Cardiac ventricle fibroblast (primary cell): ENCODE results near the gene MCAT. TPM values are rescaled to one million over a fixed set of nuclear protein-coding genes. Genes with fewer than 3 reads are reported as not detected.

Experiments
- total RNA-seq: library from RNA; depleted of rRNA; stranded (reverse); fragments of >200 nt; gene quantifications from 2 replicates; pipeline ENCODE4 v1.2.3, GENCODE V29; 2015

Gene MCAT, protein sequence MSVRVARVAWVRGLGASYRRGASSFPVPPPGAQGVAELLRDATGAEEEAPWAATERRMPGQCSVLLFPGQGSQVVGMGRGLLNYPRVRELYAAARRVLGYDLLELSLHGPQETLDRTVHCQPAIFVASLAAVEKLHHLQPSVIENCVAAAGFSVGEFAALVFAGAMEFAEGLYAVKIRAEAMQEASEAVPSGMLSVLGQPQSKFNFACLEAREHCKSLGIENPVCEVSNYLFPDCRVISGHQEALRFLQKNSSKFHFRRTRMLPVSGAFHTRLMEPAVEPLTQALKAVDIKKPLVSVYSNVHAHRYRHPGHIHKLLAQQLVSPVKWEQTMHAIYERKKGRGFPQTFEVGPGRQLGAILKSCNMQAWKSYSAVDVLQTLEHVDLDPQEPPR
- 12.7 and 16.4 TPM in 2 replicates for total RNA-seq

DNA sequence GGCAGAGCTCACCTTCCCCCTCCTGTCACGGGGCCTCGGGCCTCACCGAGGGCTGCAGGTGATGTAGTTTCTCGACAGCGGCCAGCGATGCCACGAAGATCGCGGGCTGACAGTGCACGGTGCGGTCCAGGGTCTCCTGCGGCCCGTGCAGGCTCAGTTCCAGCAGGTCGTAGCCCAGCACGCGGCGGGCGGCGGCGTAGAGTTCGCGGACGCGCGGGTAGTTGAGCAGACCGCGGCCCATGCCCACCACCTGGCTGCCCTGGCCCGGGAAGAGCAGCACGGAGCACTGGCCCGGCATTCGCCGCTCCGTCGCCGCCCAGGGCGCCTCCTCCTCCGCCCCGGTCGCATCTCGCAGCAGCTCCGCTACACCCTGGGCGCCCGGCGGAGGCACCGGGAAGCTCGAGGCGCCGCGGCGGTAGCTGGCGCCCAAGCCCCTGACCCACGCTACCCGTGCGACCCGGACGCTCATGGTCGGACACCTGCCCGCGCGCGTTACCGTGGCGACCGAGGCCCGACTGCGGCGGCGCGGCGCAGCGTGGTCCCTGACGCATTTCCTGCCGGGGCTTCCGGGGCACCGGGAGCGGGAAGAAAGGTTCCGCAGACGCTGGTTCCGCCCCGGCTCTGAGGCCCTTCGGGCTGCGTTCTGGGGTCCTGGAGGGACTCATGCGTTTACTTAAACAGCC, at the start of gene MCAT:
TSS of gene MCAT (minus strand) at position 519 of the 683 bp plus-strand sequence. CDS start at position 469, 50 bp downstream.

DNA sequence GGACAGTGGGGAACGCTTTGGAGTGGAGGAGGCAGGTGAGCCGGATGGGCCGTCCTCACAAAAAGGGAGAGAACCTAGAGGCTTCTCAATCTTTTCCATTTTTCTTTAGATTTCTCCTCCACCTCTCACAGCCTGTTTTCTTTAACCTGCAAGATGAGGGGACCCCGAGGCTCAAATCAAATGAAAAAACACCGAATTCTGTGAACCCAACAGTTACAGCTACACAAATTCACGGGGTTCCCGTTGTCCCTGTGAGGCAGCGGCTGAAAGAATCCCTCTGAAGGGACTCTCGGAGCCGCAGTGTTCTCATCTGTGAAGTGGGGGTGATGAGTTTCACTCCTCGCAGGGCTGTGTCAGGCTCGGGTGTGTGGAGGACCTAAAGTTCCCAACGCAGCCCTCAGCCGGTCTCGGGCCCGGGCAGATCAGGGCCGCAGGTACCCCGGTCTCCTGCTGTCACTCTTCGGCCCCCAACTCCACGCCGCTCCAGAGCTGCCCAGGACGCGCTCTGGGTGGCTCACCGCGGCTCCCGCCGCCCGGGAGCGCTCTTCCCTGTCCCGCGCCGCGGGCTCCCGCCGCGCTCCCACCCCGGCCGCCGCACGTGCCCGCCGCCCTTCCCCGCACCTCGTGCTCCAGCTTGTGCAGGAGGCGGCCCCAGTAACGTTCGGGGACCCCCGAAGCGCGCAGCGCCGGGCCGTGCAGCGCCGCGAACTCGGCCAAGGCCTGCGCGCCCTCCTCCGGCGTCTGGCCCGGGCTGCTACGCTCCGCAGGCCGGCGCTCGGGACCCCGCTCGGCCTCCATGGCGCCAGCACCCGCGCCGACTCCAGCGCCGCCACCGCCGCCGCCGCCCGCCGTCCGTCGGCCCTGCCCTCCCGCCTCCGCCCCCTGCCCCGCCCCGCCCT, 43.3 kb upstream of the MCAT start, which contains the start of gene TTLL12:
TSS of gene TTLL12 (minus strand) at position 863 of the 899 bp plus-strand sequence. CDS start at position 798, 65 bp downstream.

DNA sequence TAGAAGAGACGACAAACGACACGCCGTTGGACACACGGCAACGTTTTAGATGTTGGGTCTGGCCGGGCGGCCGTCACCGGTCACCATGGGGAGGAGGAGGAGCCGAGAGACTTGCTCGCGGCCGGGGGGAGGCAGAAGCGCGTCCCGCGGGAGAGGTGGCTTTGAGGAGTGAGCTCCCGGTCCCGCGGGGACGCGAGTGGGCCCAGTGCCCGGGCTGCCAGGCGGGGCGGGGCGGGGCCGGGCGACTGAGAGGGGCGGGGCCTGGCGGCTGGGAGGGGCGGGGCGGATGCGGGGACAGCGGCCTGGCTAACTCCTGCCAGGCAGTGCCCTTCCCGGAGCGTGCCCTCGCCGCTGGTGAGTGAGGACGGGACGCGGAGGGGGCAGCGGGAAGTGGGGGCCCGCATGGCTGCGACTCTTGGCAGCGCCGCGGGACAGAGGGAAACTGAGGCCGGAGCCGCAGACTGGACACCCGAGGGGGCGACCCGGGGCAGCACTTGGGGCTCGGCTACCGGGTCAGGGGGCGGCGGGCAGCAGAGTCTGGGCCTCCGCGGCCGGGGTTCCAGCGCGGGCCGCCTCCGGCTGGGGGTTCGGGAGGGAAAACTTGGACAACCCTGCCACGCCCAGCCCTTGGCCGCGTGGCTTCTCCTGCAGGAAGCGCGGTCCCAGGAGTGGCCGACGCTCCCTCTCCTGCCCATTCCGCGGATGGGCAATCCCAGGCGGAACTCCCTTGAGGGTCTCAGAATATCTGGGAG, 8.2 kb upstream of the MCAT start, which contains the start of gene TSPO:
TSS of gene TSPO (plus strand) at position 309 of the 752 bp plus-strand sequence. CDS start 7,680 bp downstream, outside the sequence.

DNA sequence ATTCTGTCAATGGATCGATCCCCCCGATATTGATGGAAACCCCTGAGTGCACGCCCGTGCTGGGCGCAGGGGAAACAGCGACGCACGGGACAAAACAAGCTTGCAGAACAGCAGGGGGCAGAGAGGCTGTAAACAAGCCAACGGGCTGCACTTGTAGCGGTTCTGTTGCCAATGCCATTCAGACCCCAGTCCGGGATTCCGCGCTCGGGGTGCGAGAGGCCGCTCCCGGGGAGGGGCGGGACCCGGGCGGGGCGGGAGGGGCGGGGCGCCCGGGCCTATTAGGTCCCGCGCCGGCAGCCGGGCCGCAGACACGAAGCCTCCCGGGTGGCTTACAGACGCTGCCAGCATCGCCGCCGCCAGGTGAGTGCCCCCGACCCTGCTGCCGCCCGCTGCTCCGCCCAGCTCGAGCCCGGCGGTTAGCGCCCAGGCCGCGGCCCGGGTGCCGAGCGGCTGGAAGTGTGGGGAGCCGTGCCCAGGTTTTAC, 32.7 kb downstream of the MCAT start, which contains the start of gene BIK:
TSS of gene BIK (plus strand) at position 307 of the 483 bp plus-strand sequence. CDS start 13,273 bp downstream, outside the sequence.

DNA sequence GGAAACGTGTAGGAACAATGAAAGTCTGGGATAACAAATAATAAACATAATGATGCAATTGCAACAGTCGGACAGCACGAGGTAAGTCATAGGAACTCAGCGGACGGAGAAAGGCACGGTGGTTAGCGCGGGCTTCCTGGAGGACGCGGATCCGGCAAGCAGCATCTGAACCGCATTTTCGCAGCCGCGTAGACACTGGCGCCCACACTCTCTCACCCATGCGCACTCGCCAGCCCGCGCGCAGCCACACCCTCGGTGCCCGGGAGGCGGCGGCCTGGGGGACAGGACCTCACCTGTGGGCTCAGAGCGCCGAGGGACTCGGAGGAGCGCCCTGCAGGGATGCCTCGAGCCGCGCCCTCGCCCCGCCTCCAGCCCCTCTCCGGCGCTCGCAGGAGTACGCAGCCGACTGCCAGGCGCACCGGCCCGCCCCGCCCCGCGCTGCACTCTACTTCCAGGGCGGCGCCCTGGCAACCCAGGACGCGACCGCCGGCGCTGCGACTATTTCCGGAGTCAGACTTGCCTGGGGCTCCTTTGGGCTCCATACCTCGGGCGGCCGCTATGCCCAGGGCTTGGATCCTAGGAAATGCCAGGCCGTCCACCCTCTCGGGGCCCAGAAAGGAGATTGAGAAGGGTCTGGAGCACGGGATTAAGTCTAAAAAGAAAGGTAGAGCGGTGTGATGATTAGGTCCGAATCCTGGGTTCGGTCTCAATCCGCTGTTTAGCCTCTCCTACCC, 54.0 kb downstream of the MCAT start, which contains the start of gene TTLL1:
TSS of gene TTLL1 (minus strand) at position 408 of the 734 bp plus-strand sequence. CDS start 13,805 bp downstream, outside the sequence.

Other genes starting within 250 kb of the MCAT start
- 23.1 and 24.6 TPM in 2 replicates for gene PACSIN2, start 128.2 kb downstream of the MCAT start, total RNA-seq
- 6.7 and 7.7 TPM in 2 replicates for gene TTLL1, start 54.0 kb downstream of the MCAT start, total RNA-seq
- gene BIK, start 32.6 kb downstream of the MCAT start, total RNA-seq: not detected in 2 replicates
- gene TSPO, start 8.2 kb upstream of the MCAT start, total RNA-seq: 402 and 430 TPM in 2 replicates
- gene TTLL12, start 43.7 kb upstream of the MCAT start, total RNA-seq: 36.1 and 41.6 TPM in 2 replicates
- gene SCUBE1, start 200.0 kb upstream of the MCAT start, total RNA-seq: not detected in 2 replicates